ENCODE results near the gene ZNF837.

DNA sequence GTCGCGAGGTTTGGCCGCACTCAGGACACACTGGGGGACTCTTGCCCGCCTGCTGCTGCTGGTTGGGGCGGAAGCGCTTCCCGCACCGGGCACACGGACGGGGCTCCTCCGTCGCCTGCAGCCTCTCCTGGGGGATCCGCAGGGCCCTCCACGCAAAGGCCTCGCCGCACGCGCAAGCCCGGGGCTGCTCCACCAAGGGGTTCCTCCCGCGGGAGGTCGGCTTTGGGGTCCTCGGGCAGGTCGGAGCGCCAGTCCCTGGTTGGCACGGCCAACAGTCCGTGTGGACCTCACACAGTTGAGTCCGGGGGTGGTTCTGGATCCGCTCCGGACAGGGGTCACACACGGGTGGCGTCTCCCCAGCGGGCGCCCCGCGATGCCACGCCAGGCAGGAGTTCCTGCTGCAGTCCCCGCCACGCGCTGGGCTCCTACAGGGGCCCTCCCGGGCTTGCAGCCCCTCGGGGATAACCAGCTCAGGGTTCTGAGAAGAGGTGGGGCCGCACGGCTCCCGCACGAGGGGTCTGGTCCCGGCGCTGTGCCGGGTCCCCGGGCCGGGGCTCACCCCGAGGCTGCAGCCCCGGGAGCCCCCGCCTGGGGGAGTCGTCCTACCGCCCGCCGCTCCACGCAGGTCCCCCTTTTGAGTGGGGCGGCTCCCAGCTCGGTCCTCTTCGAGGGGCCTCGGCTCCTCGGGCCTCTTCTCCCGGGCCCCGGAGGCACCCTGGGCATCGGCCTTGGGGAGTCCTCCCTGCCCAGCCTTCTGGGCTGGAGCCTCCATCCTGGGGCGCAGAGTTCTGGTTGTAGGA lies 12.1 kb downstream of the ZNF837 start:
- TF ChIP-seq, protein P1, sequence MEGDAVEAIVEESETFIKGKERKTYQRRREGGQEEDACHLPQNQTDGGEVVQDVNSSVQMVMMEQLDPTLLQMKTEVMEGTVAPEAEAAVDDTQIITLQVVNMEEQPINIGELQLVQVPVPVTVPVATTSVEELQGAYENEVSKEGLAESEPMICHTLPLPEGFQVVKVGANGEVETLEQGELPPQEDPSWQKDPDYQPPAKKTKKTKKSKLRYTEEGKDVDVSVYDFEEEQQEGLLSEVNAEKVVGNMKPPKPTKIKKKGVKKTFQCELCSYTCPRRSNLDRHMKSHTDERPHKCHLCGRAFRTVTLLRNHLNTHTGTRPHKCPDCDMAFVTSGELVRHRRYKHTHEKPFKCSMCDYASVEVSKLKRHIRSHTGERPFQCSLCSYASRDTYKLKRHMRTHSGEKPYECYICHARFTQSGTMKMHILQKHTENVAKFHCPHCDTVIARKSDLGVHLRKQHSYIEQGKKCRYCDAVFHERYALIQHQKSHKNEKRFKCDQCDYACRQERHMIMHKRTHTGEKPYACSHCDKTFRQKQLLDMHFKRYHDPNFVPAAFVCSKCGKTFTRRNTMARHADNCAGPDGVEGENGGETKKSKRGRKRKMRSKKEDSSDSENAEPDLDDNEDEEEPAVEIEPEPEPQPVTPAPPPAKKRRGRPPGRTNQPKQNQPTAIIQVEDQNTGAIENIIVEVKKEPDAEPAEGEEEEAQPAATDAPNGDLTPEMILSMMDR (conservative IDR thresholded peaks at IDR 0.05 in 1 of 2, IDR thresholded peaks at IDR 0.05 in 1 of 2; ENCODE audit: low read depth in 1 of 2, low read length in 2 of 2) = no peak
- no peak for TF ChIP-seq EZH2 (IDR thresholded peaks at IDR 0.05; ENCODE audit: low read length, missing control alignments)
